Endothelial cell of umbilical vein (primary cell): ENCODE results near the gene UBR7. TPM values are rescaled to one million over a fixed set of nuclear protein-coding genes. Genes with fewer than 3 reads are reported as not detected.

Source experiments
- BruUV-seq: library from RNA; stranded (reverse); fragments of 400-500 nt; replicated peaks from 2 replicates; lab custom pipeline; 2021; lab: Mats Ljungman, UMichigan
- CTCF ChIA-PET: fragments of 300-600, 350-600 bp; sonication (Branson Sonifier 250); formaldehyde crosslinking; loops from one replicate; lab custom pipeline; 2021; ENCODE audit warnings: antibody characterized with exemption, inconsistent platforms; lab: Charles Lee
- POLR2A ChIA-PET: fragments of 300-600, 350-600 bp; sonication (Branson Sonifier 250); formaldehyde crosslinking; loops from one replicate; lab custom pipeline; 2021; ENCODE audit warnings: antibody characterized with exemption, inconsistent platforms; lab: Charles Lee
- DNase-seq: peaks from one replicate; pipeline ENCODE4 v3.0.0-alpha.2; 2011; ENCODE audit warnings: low read depth, low spot score
- FAIRE-seq: peaks from 2 replicates; lab custom pipeline; 2011; peaks lifted over from hg19 to GRCh38; lab: Jason Lieb, UNC
- H2AFZ ChIP-seq: 2 replicates; pipeline ENCODE4 v1.6.0; 2012; ENCODE audit warnings: low read depth, low read length, control low read depth, inconsistent platforms
- H3K27ac ChIP-seq: 2 replicates; pipeline ENCODE4 v1.5.1; 2011; ENCODE audit warnings: low read depth, mild to moderate bottlenecking, control low read depth, low read length, moderate library complexity; ENCODE audit not compliant: insufficient read depth
- H3K27me3 ChIP-seq, 2 experiments: 2 replicates each; pipeline versions ENCODE4 v1.6.0 to v1.6.1; 2011; ENCODE audit warnings: low read length in 2 of 2, mixed read lengths in 1 of 2; ENCODE audit not compliant: control insufficient read depth in 2 of 2, insufficient read depth in 2 of 2
- H3K36me3 ChIP-seq, 2 experiments: 2 replicates in 1 of 2; 3 replicates in 1 of 2; pipeline ENCODE4 v1.5.1; 2011; ENCODE audit warnings: low read length in 2 of 2, mild to moderate bottlenecking in 1 of 2, moderate library complexity in 1 of 2; ENCODE audit not compliant: control insufficient read depth in 2 of 2, insufficient read depth in 2 of 2; ENCODE audit errors: extremely low read depth in 1 of 2
- H3K4me1 ChIP-seq: 3 replicates; pipeline ENCODE4 v1.5.1; 2011; ENCODE audit warnings: mild to moderate bottlenecking, low read length; ENCODE audit not compliant: control insufficient read depth, insufficient read depth; ENCODE audit errors: extremely low read depth
- H3K4me2 ChIP-seq: 2 replicates; pipeline ENCODE4 v1.6.1; 2011; ENCODE audit warnings: low read length, control low read depth, mixed read lengths; ENCODE audit not compliant: insufficient read depth
- H3K4me3 ChIP-seq, 3 experiments: fragments of 200-600 bp in 1 of 3; sonication (generic), shearing (Covaris generic) in 1 of 3; replicated peaks in 1 of 3; 2 replicates each; pipeline ENCODE4 v1.5.1; 2011 to 2016; ENCODE audit warnings: control low read depth in 3 of 3, low read length in 3 of 3, mild to moderate bottlenecking in 2 of 3, inconsistent platforms in 1 of 3, low read depth in 1 of 3, moderate library complexity in 1 of 3; ENCODE audit not compliant: insufficient read depth in 1 of 3
- H3K79me2 ChIP-seq: 2 replicates; pipeline ENCODE4 v1.6.0; 2012; ENCODE audit warnings: low read length, inconsistent platforms; ENCODE audit not compliant: control insufficient read depth, insufficient read depth
- H3K9ac ChIP-seq: replicated peaks from 2 replicates; pipeline ENCODE3; 2011; ENCODE audit warnings: low read length, control low read depth; ENCODE audit not compliant: insufficient read depth; ENCODE audit errors: extremely low read depth
- H3K9me1 ChIP-seq: replicated peaks from 3 replicates; pipeline ENCODE4 v1.6.0; 2011; ENCODE audit warnings: mild to moderate bottlenecking, low read length; ENCODE audit not compliant: control insufficient read depth, insufficient read depth; ENCODE audit errors: extremely low read depth
- H3K9me3 ChIP-seq: replicated peaks from 2 replicates; pipeline ENCODE4 v1.5.1; 2012; ENCODE audit warnings: low read length, inconsistent platforms; ENCODE audit not compliant: control insufficient read depth, insufficient read depth
- H4K20me1 ChIP-seq: replicated peaks from 2 replicates; pipeline ENCODE3; 2011; ENCODE audit warnings: mild to moderate bottlenecking, low read length; ENCODE audit not compliant: control insufficient read depth, insufficient read depth; ENCODE audit errors: extremely low read depth
- EZH2 ChIP-seq: IDR thresholded peaks from 2 replicates; pipeline ENCODE4 v1.6.1; 2012; ENCODE audit warnings: borderline replicate concordance, low read depth, mild to moderate bottlenecking, moderate library complexity, low read length, inconsistent platforms; ENCODE audit not compliant: severe bottlenecking
- FOS ChIP-seq: IDR thresholded peaks from 2 replicates; pipeline ENCODE4 v1.6.1; 2011; ENCODE audit warnings: mild to moderate bottlenecking, low read length, moderate library complexity, borderline replicate concordance; ENCODE audit not compliant: insufficient read depth
- GATA2 ChIP-seq: IDR thresholded peaks from 2 replicates; pipeline ENCODE4 v1.7.0; 2011; ENCODE audit warnings: low read depth, mild to moderate bottlenecking, moderate library complexity, mixed read lengths, low read length; ENCODE audit not compliant: insufficient read length, insufficient read depth
- JUN ChIP-seq: IDR thresholded peaks from 2 replicates; pipeline ENCODE4 v1.6.1; 2011; ENCODE audit warnings: borderline replicate concordance, low read depth; ENCODE audit not compliant: insufficient read length, insufficient read depth
- MYC ChIP-seq: IDR thresholded peaks from one replicate; pipeline ENCODE4 v1.6.1; 2011; ENCODE audit warnings: mild to moderate bottlenecking, low read depth, low read length
- POLR2A ChIP-seq: IDR thresholded peaks from 2 replicates; pipeline ENCODE4 v1.6.1; 2012; ENCODE audit warnings: low read depth, mild to moderate bottlenecking, control low read depth, low read length
- POLR2AphosphoS5 ChIP-seq: IDR thresholded peaks from 2 replicates; pipeline ENCODE4 v1.6.1; 2012; ENCODE audit warnings: low read depth, mild to moderate bottlenecking, control low read depth, low read length, moderate library complexity; ENCODE audit not compliant: insufficient read depth
- dilution Hi-C: fragments of 300-500 bp; cut with MboI; formaldehyde crosslinking; loops from one replicate; pipeline ENCODE4 v1.15.0; 2019; ENCODE audit warnings: low sequenced_read_pairs; ENCODE audit not compliant: extremely low pct_ligation_motif_present
- intact Hi-C: fragments of 100-400 bp; cut with micrococcal nuclease; formaldehyde crosslinking; loops from one replicate; pipeline ENCODE4 v1.10.0; 2022
- polyA plus RNA-seq, 4 experiments: library from polyadenylated mRNA; depleted of rRNA in 3 of 4; stranded (reverse) in 3 of 4; unstranded in 1 of 4; fragments of >200 nt; gene quantifications; 2 replicates each; pipeline versions ENCODE4 v1.2.1 to v1.2.3, GENCODE V29; 2011 to 2012; ENCODE audit warnings: missing spikeins in 1 of 4
- total RNA-seq: library from RNA; stranded (reverse); gene quantifications from 2 replicates; pipeline ENCODE4 v1.2.3, GENCODE V29; 2021
- TF ChIP-seq, protein P1 (sequence below): IDR thresholded peaks from 2 replicates; pipeline ENCODE4 v1.6.1; 2011; ENCODE audit not compliant: insufficient read depth, insufficient read length
- TF ChIP-seq, protein P2 (sequence below), 2 donors: IDR thresholded peaks; 1 replicate in 1 of 2; 2 replicates in 1 of 2; pipeline ENCODE4 v1.5.1; 2011; ENCODE audit warnings: low read length in 2 of 2, mild to moderate bottlenecking in 2 of 2, moderate library complexity in 2 of 2, control low read depth in 1 of 2, inconsistent platforms in 1 of 2, low read depth in 1 of 2; ENCODE audit not compliant: insufficient read depth in 1 of 2; ENCODE audit errors: extremely low read depth in 1 of 2

The UBR7 gene
- total and polyA plus RNA-seq, 2 donors (not counting 3 experiments of a cell fraction or from before 2014, with no cell fraction given) = 16.8 to 24.1 TPM

DNA sequence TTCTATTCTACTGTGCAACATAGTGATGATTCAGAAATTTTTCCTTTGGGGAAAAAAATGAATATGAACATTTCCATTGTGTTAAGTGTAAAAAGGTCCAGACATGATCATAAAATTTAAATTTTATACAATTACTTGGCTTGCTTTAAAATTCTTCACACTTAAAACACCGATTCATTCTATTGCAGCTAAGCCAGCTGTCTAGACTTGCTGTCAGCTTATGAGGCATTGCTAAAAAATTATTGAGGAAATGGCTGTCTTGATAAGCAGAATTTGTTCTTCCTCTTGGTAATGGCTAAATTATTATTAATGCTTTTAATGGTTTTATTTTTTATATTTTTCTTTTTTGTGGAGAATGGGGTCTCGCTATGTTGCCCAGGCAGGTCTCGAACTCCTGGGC is 20.1 kb upstream of the UBR7 start:
- Histone ChIP-seq H4K20me1 (no peaks in the 10 kb centered on the region), H3K79me2 (peaks cover 18% of the 10 kb centered on the region), H3K27me3 (no peaks in the 10 kb centered on the region), H3K27ac (peak overlapping the region; percentile 25), H2AFZ (no peak overlapping the region), H3K9ac (peak overlapping the region; percentile 36), H3K4me2 (peak overlapping the region; percentile 99), H3K9me3 (no peaks in the 10 kb centered on the region), H3K4me3 (no peak overlapping the region), H3K9me1 (no peaks in the 10 kb centered on the region), H3K4me1 (peaks cover 21% of the 10 kb centered on the region), H3K36me3 (no peaks in the 10 kb centered on the region)
- TF ChIP-seq FOS (no peak), GATA2 (no peak), POLR2AphosphoS5 (no peak), EZH2 (no peak), POLR2A (no peak), JUN (no peak), MYC (no peak)
- TF ChIP-seq, protein P1, sequence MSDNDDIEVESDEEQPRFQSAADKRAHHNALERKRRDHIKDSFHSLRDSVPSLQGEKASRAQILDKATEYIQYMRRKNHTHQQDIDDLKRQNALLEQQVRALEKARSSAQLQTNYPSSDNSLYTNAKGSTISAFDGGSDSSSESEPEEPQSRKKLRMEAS = no peak
- TF ChIP-seq, protein P2, sequence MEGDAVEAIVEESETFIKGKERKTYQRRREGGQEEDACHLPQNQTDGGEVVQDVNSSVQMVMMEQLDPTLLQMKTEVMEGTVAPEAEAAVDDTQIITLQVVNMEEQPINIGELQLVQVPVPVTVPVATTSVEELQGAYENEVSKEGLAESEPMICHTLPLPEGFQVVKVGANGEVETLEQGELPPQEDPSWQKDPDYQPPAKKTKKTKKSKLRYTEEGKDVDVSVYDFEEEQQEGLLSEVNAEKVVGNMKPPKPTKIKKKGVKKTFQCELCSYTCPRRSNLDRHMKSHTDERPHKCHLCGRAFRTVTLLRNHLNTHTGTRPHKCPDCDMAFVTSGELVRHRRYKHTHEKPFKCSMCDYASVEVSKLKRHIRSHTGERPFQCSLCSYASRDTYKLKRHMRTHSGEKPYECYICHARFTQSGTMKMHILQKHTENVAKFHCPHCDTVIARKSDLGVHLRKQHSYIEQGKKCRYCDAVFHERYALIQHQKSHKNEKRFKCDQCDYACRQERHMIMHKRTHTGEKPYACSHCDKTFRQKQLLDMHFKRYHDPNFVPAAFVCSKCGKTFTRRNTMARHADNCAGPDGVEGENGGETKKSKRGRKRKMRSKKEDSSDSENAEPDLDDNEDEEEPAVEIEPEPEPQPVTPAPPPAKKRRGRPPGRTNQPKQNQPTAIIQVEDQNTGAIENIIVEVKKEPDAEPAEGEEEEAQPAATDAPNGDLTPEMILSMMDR (IDR thresholded peaks at IDR 0.05; ENCODE audit: extremely low read depth in 1 of 2, insufficient read depth in 1 of 2, low read depth in 1 of 2, low read length in 2 of 2) = no peak
- peak; percentile 22 for DNase-seq
- BruUV-seq = no TSS peak
- POLR2A ChIA-PET = no interaction called here
- dilution Hi-C loops (no loop called here), intact Hi-C loops (loop anchor here (10.0 kb wide), 1 partner anchor 1082 kb away; the partner anchor contains the start of gene ATXN3)
- peak; percentile 33 for FAIRE-seq
- CTCF ChIA-PET = interaction anchor here (1.9 kb wide), 1 partner anchor 20 kb away, joined by 14 read pairs; the partner anchor contains the start of genes GON7 and UBR7
